Endothelial cell of umbilical vein (primary cell): ENCODE measurements around the gene DEPDC5. TPM values are rescaled to one million over a fixed set of nuclear protein-coding genes. Genes with fewer than 3 reads are reported as not detected.

Experiments used
- BruUV-seq: library from RNA; stranded (reverse); fragments of 400-500 nt; replicated peaks from 2 replicates; lab custom pipeline; 2021; lab: Mats Ljungman, UMichigan
- CTCF ChIA-PET: fragments of 300-600, 350-600 bp; sonication (Branson Sonifier 250); formaldehyde crosslinking; loops from one replicate; lab custom pipeline; 2021; ENCODE audit warnings: antibody characterized with exemption, inconsistent platforms; lab: Charles Lee
- POLR2A ChIA-PET: fragments of 300-600, 350-600 bp; sonication (Branson Sonifier 250); formaldehyde crosslinking; loops from one replicate; lab custom pipeline; 2021; ENCODE audit warnings: antibody characterized with exemption, inconsistent platforms; lab: Charles Lee
- DNase-seq: peaks from one replicate; pipeline ENCODE4 v3.0.0-alpha.2; 2011; ENCODE audit warnings: low read depth, low spot score
- FAIRE-seq: peaks from 2 replicates; lab custom pipeline; 2011; peaks lifted over from hg19 to GRCh38; lab: Jason Lieb, UNC
- H2AFZ ChIP-seq: 2 replicates; pipeline ENCODE4 v1.6.0; 2012; ENCODE audit warnings: low read depth, low read length, control low read depth, inconsistent platforms
- H3K27ac ChIP-seq: 2 replicates; pipeline ENCODE4 v1.5.1; 2011; ENCODE audit warnings: low read depth, mild to moderate bottlenecking, control low read depth, low read length, moderate library complexity; ENCODE audit not compliant: insufficient read depth
- H3K27me3 ChIP-seq, 2 experiments: 2 replicates each; pipeline versions ENCODE4 v1.6.0 to v1.6.1; 2011; ENCODE audit warnings: low read length in 2 of 2, mixed read lengths in 1 of 2; ENCODE audit not compliant: control insufficient read depth in 2 of 2, insufficient read depth in 2 of 2
- H3K36me3 ChIP-seq, 2 experiments: 2 replicates in 1 of 2; 3 replicates in 1 of 2; pipeline ENCODE4 v1.5.1; 2011; ENCODE audit warnings: low read length in 2 of 2, mild to moderate bottlenecking in 1 of 2, moderate library complexity in 1 of 2; ENCODE audit not compliant: control insufficient read depth in 2 of 2, insufficient read depth in 2 of 2; ENCODE audit errors: extremely low read depth in 1 of 2
- H3K4me1 ChIP-seq: 3 replicates; pipeline ENCODE4 v1.5.1; 2011; ENCODE audit warnings: mild to moderate bottlenecking, low read length; ENCODE audit not compliant: control insufficient read depth, insufficient read depth; ENCODE audit errors: extremely low read depth
- H3K4me2 ChIP-seq: 2 replicates; pipeline ENCODE4 v1.6.1; 2011; ENCODE audit warnings: low read length, control low read depth, mixed read lengths; ENCODE audit not compliant: insufficient read depth
- H3K4me3 ChIP-seq, 3 experiments: fragments of 200-600 bp in 1 of 3; sonication (generic), shearing (Covaris generic) in 1 of 3; replicated peaks in 1 of 3; 2 replicates each; pipeline ENCODE4 v1.5.1; 2011 to 2016; ENCODE audit warnings: control low read depth in 3 of 3, low read length in 3 of 3, mild to moderate bottlenecking in 2 of 3, inconsistent platforms in 1 of 3, low read depth in 1 of 3, moderate library complexity in 1 of 3; ENCODE audit not compliant: insufficient read depth in 1 of 3
- H3K79me2 ChIP-seq: 2 replicates; pipeline ENCODE4 v1.6.0; 2012; ENCODE audit warnings: low read length, inconsistent platforms; ENCODE audit not compliant: control insufficient read depth, insufficient read depth
- H3K9ac ChIP-seq: replicated peaks from 2 replicates; pipeline ENCODE3; 2011; ENCODE audit warnings: low read length, control low read depth; ENCODE audit not compliant: insufficient read depth; ENCODE audit errors: extremely low read depth
- H3K9me1 ChIP-seq: replicated peaks from 3 replicates; pipeline ENCODE4 v1.6.0; 2011; ENCODE audit warnings: mild to moderate bottlenecking, low read length; ENCODE audit not compliant: control insufficient read depth, insufficient read depth; ENCODE audit errors: extremely low read depth
- H3K9me3 ChIP-seq: replicated peaks from 2 replicates; pipeline ENCODE4 v1.5.1; 2012; ENCODE audit warnings: low read length, inconsistent platforms; ENCODE audit not compliant: control insufficient read depth, insufficient read depth
- H4K20me1 ChIP-seq: replicated peaks from 2 replicates; pipeline ENCODE3; 2011; ENCODE audit warnings: mild to moderate bottlenecking, low read length; ENCODE audit not compliant: control insufficient read depth, insufficient read depth; ENCODE audit errors: extremely low read depth
- CTCF ChIP-seq, 2 donors: IDR thresholded peaks; 1 replicate in 1 of 2; 2 replicates in 1 of 2; pipeline ENCODE4 v1.5.1; 2011; ENCODE audit warnings: low read length in 2 of 2, mild to moderate bottlenecking in 2 of 2, moderate library complexity in 2 of 2, control low read depth in 1 of 2, inconsistent platforms in 1 of 2, low read depth in 1 of 2; ENCODE audit not compliant: insufficient read depth in 1 of 2; ENCODE audit errors: extremely low read depth in 1 of 2
- EZH2 ChIP-seq: IDR thresholded peaks from 2 replicates; pipeline ENCODE4 v1.6.1; 2012; ENCODE audit warnings: borderline replicate concordance, low read depth, mild to moderate bottlenecking, moderate library complexity, low read length, inconsistent platforms; ENCODE audit not compliant: severe bottlenecking
- FOS ChIP-seq: IDR thresholded peaks from 2 replicates; pipeline ENCODE4 v1.6.1; 2011; ENCODE audit warnings: mild to moderate bottlenecking, low read length, moderate library complexity, borderline replicate concordance; ENCODE audit not compliant: insufficient read depth
- GATA2 ChIP-seq: IDR thresholded peaks from 2 replicates; pipeline ENCODE4 v1.7.0; 2011; ENCODE audit warnings: low read depth, mild to moderate bottlenecking, moderate library complexity, mixed read lengths, low read length; ENCODE audit not compliant: insufficient read length, insufficient read depth
- JUN ChIP-seq: IDR thresholded peaks from 2 replicates; pipeline ENCODE4 v1.6.1; 2011; ENCODE audit warnings: borderline replicate concordance, low read depth; ENCODE audit not compliant: insufficient read length, insufficient read depth
- MAX ChIP-seq: IDR thresholded peaks from 2 replicates; pipeline ENCODE4 v1.6.1; 2011; ENCODE audit not compliant: insufficient read depth, insufficient read length
- MYC ChIP-seq: IDR thresholded peaks from one replicate; pipeline ENCODE4 v1.6.1; 2011; ENCODE audit warnings: mild to moderate bottlenecking, low read depth, low read length
- POLR2A ChIP-seq: IDR thresholded peaks from 2 replicates; pipeline ENCODE4 v1.6.1; 2012; ENCODE audit warnings: low read depth, mild to moderate bottlenecking, control low read depth, low read length
- POLR2AphosphoS5 ChIP-seq: IDR thresholded peaks from 2 replicates; pipeline ENCODE4 v1.6.1; 2012; ENCODE audit warnings: low read depth, mild to moderate bottlenecking, control low read depth, low read length, moderate library complexity; ENCODE audit not compliant: insufficient read depth
- dilution Hi-C: fragments of 300-500 bp; cut with MboI; formaldehyde crosslinking; loops from one replicate; pipeline ENCODE4 v1.15.0; 2019; ENCODE audit warnings: low sequenced_read_pairs; ENCODE audit not compliant: extremely low pct_ligation_motif_present
- intact Hi-C: fragments of 100-400 bp; cut with micrococcal nuclease; formaldehyde crosslinking; loops from one replicate; pipeline ENCODE4 v1.10.0; 2022
- polyA plus RNA-seq, 4 experiments: library from polyadenylated mRNA; depleted of rRNA in 3 of 4; stranded (reverse) in 3 of 4; unstranded in 1 of 4; fragments of >200 nt; gene quantifications; 2 replicates each; pipeline versions ENCODE4 v1.2.1 to v1.2.3, GENCODE V29; 2011 to 2012; ENCODE audit warnings: missing spikeins in 1 of 4
- total RNA-seq: library from RNA; stranded (reverse); gene quantifications from 2 replicates; pipeline ENCODE4 v1.2.3, GENCODE V29; 2021

DEPDC5 gene
- total and polyA plus RNA-seq, 2 donors (not counting 3 experiments of a cell fraction or from before 2014, with no cell fraction given): 13.1 to 36.6 TPM

DNA sequence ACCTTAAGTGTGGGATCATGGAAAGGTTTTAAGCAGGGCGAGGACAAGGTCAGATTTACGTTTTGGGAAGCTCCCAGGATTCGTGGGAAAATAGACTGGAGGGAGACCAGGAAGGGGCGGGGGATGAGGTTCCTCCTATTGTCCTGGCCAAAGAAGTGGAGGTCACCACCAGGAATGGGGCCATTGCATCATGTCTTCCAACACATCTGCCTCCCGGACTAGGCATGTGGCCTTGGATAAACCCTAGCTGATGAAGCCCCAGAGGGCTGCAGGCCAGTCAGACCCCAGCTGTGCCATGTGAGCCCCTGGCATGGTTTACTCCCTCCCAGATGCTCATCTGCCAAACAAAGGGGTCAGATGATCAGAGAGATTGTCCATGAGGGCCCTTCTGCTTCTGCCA, 179.0 kb downstream of the DEPDC5 start:
- Histone ChIP-seq H3K9me1 (no peaks in the 10 kb centered on the region), H3K4me3 (no peak overlapping the region), H3K4me2 (no peak overlapping the region), H3K79me2 (no peaks in the 10 kb centered on the region), H3K27me3 (peaks cover 3 to 20% of the 10 kb centered on the region in 2 experiments), H3K27ac (no peak overlapping the region), H4K20me1 (no peaks in the 10 kb centered on the region), H3K36me3 (no peaks in the 10 kb centered on the region), H2AFZ (no peak overlapping the region), H3K4me1 (no peaks in the 10 kb centered on the region), H3K9me3 (no peaks in the 10 kb centered on the region), H3K9ac (no peak overlapping the region)
- intact Hi-C loops: no loop called here
- TF ChIP-seq POLR2A: no peak
- no peak for TF ChIP-seq MYC
- TF ChIP-seq MAX: no peak
- no peak for TF ChIP-seq CTCF (IDR thresholded peaks at IDR 0.05; ENCODE audit: extremely low read depth in 1 of 2, insufficient read depth in 1 of 2, low read depth in 1 of 2, low read length in 2 of 2)
- no peak for TF ChIP-seq EZH2
- no peak for TF ChIP-seq GATA2
- no peak for TF ChIP-seq POLR2AphosphoS5
- no peak for TF ChIP-seq FOS
- no peak for TF ChIP-seq JUN
- dilution Hi-C loops: no loop called here
- CTCF ChIA-PET: no interaction called here
- DNase-seq (no peak), FAIRE-seq (no peak)
- POLR2A ChIA-PET: no interaction called here
- no TSS peak for BruUV-seq
